Naive thymus-derived CD8-positive, alpha-beta T cell (primary cell): ENCODE data around the gene NPAS3. TPM values are rescaled to one million over a fixed set of nuclear protein-coding genes. Genes with fewer than 3 reads are reported as not detected.

Experiments used
- ATAC-seq, 2 donors: fragments of 150-1000 bp; cut with Tn5 transposase in 1 of 2; sonication (Bioruptor Pico), chemical (Tn5 transposase) in 1 of 2; 1 replicate in 1 of 2; 2 replicates in 1 of 2; pipeline ENCODE4 v1.10.0; 2021; ENCODE audit warnings: mild to moderate bottlenecking in 2 of 2, moderate library complexity in 2 of 2
- POLR2A ChIA-PET: fragments of 350-600 bp; sonication (Branson Sonifier 250); formaldehyde crosslinking; loops from one replicate; lab custom pipeline; 2021; ENCODE audit warnings: antibody characterized with exemption; lab: Charles Lee
- DNase-seq, 10 donors: peaks; one replicate each; pipeline versions ENCODE4 v3.0.0 to v3.0.0-alpha.2; 2020 to 2022
- H3K27ac Mint-ChIP-seq, 10 donors: one replicate each; pipeline ENCODE4 v1.8.0; 2020 to 2022; ENCODE audit warnings: mild to moderate bottlenecking in 10 of 10, mixed read lengths in 10 of 10, moderate library complexity in 4 of 10, inconsistent platforms in 1 of 10
- H3K27me3 Mint-ChIP-seq, 5 donors: one replicate each; pipeline ENCODE4 v1.8.0; 2021 to 2022; ENCODE audit warnings: mixed read lengths in 5 of 5
- H3K36me3 Mint-ChIP-seq, 3 donors: one replicate each; pipeline ENCODE4 v1.8.0; 2020 to 2022; ENCODE audit warnings: mixed read lengths in 3 of 3, mild to moderate bottlenecking in 2 of 3, inconsistent platforms in 1 of 3
- H3K4me1 Mint-ChIP-seq, 4 donors: one replicate each; pipeline ENCODE4 v1.8.0; 2021 to 2022; ENCODE audit warnings: mixed read lengths in 4 of 4
- H3K4me3 Mint-ChIP-seq, 10 donors: one replicate each; pipeline ENCODE4 v1.8.0; 2020 to 2022; ENCODE audit warnings: mild to moderate bottlenecking in 10 of 10, mixed read lengths in 10 of 10, moderate library complexity in 6 of 10, inconsistent platforms in 1 of 10
- H3K9me3 Mint-ChIP-seq, 9 donors: one replicate each; pipeline ENCODE4 v1.8.0; 2020 to 2022; ENCODE audit warnings: mixed read lengths in 9 of 9, mild to moderate bottlenecking in 3 of 9, inconsistent platforms in 1 of 9, moderate library complexity in 1 of 9
- polyA plus RNA-seq, 3 donors: library from polyadenylated mRNA; unstranded; fragments of 300-500 nt; fragmentation: Illumina TruSeq; gene quantifications; one replicate each; pipeline ENCODE4 v1.2.3, GENCODE V29; 2021
- total RNA-seq, 8 experiments: library from RNA in 2 of 8; stranded (reverse) in 2 of 8; gene quantifications; one replicate each; pipeline ENCODE4 v1.2.3 and lab custom pipeline; 2021 to 2026

The NPAS3 gene
- total RNA-seq (not detected), polyA plus RNA-seq (not detected), total RNA-seq (lab: John Stamatoyannopoulos, UW) (0 to 0.14 (median 0) reads per million in 6 experiments)

- Mint-ChIP-seq H3K4me1 (peaks cover 5 to 28% (median 15%) of the 10 kb centered on the region in 4 donors), H3K9me3 (peaks cover 0 to 6% (median 0%) of the 10 kb centered on the region in 9 donors), H3K4me3 (peak within 1 kb of the TSS; percentile 66 to 95 (median 82)), H3K36me3 (peaks cover 0 to 12% (median 9%) of the 10 kb centered on the region in 3 donors), H3K27me3 (peaks cover 35 to 86% (median 59%) of the 10 kb centered on the region in 5 donors), H3K27ac (peak within 1 kb of the TSS in 1 of 10 donors; percentile 78)
- DNase-seq = no peak
- POLR2A ChIA-PET = no interaction called here
- ATAC-seq = peak; percentile 20
Observed at GRCh38 chr14:32938719-32939253, at the start of gene NPAS3. Gene NPAS3 (plus strand): TSS chr14:32938879.

DNA sequence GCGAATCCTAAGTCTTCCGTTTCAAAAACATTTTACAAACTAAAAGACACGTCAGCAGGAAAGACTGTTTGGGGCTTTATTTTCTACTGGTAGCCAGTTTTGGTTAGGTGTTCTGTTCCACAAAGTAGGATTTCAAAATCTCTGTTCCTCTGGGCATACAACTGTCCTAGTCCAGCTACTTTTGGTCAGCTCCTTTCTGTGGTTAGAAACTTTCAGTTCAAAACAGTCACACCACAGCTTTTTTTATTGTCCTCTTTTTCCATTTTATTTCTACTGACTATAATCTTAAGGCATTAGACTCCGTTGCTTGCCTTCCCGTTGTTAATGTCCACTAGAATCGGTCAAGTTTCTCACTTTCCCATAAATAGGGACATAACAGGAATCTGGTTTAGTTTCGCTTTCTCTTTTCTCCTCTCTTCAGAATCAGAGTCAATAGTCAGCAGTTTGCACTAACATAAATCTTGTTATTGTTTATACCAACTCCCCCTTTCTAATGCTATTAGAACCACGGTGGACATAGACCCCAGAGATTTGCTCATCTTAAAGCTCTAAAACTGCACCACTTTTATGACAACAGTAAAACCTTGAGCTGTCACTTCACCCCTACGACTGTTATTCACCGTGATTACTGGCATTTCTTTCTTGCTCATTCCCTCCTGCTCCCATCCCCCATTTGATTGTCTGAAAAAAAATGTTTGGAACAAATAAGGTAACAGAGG, 41.5 kb upstream of the NPAS3 start:
- Mint-ChIP-seq H3K27ac (no peak overlapping the region), H3K36me3 (no peaks in the 10 kb centered on the region), H3K4me1 (peaks cover 0 to 8% (median 5%) of the 10 kb centered on the region in 4 donors), H3K9me3 (peaks cover 0 to 5% (median 0%) of the 10 kb centered on the region in 9 donors), H3K4me3 (peak overlapping the region in 9 of 10 donors; percentile 2 to 69 (median 38)), H3K27me3 (no peaks in the 10 kb centered on the region)
- ATAC-seq = no peak
- DNase-seq = no peak
- POLR2A ChIA-PET = no interaction called here

- Mint-ChIP-seq H3K9me3 (peaks cover 0 to 3% (median 0%) of the 10 kb centered on the region in 9 donors), H3K36me3 (no peaks in the 10 kb centered on the region), H3K4me1 (peaks cover 0 to 8% (median 5%) of the 10 kb centered on the region in 4 donors), H3K27me3 (peaks cover 0 to 5% (median 0%) of the 10 kb centered on the region in 5 donors), H3K4me3 (peak overlapping the region in 3 of 10 donors; percentile 35 to 62 (median 38)), H3K27ac (no peak overlapping the region)
- POLR2A ChIA-PET = no interaction called here
- ATAC-seq (no peak), DNase-seq (no peak)
Observed at GRCh38 chr14:32897698-32898064, 41.0 kb upstream of the NPAS3 start.

GRCh38 chr14:32898876-32899275, 39.8 kb upstream of the NPAS3 start:
- peaks cover 0 to 5% (median 0%) of the 10 kb centered on the region in 5 donors for H3K27me3 Mint-ChIP-seq
- no peak for ATAC-seq
- H3K27ac Mint-ChIP-seq = no peak overlapping the region
- H3K4me1 Mint-ChIP-seq = peaks cover 0 to 8% (median 5%) of the 10 kb centered on the region in 4 donors
- POLR2A ChIA-PET = no interaction called here
- no peaks in the 10 kb centered on the region for H3K36me3 Mint-ChIP-seq
- H3K4me3 Mint-ChIP-seq = no peak overlapping the region
- H3K9me3 Mint-ChIP-seq = peaks cover 0 to 3% (median 0%) of the 10 kb centered on the region in 9 donors
- DNase-seq = no peak

- POLR2A ChIA-PET = no interaction called here
- H3K36me3 Mint-ChIP-seq = no peaks in the 10 kb centered on the region
- H3K27ac Mint-ChIP-seq = no peak overlapping the region
- H3K4me3 Mint-ChIP-seq = no peak overlapping the region
- DNase-seq (no peak), ATAC-seq (no peak)
- H3K4me1 Mint-ChIP-seq = peaks cover 0 to 8% (median 5%) of the 10 kb centered on the region in 4 donors
- peaks cover 0 to 7% (median 0%) of the 10 kb centered on the region in 9 donors for H3K9me3 Mint-ChIP-seq
- H3K27me3 Mint-ChIP-seq = peaks cover 0 to 5% (median 0%) of the 10 kb centered on the region in 5 donors
Observed at GRCh38 chr14:32900547-32900946, 38.1 kb upstream of the NPAS3 start.

DNA sequence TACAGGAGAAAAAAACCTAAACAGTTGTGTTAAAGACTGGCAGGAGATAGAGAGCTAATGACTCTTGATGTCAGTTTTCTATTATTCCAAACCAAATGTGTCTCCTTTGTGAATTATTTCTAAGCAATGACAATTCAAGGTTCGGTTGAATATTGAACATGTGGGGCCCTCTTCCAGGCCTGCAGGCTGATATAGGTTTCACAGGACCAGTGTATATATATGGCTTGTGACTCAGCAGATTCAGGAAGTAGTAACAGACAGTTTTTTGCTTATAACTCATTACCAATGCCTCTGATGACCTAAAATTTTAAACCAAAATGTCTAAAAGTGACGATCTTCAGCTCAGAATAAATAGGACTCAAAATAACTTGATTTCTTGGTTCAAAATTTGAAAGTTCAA, 33.7 kb upstream of the NPAS3 start:
- peaks cover 0 to 15% (median 0%) of the 10 kb centered on the region in 9 donors for H3K9me3 Mint-ChIP-seq
- H3K4me1 Mint-ChIP-seq = no peaks in the 10 kb centered on the region
- H3K27ac Mint-ChIP-seq = no peak overlapping the region
- DNase-seq (no peak), ATAC-seq (no peak)
- no peaks in the 10 kb centered on the region for H3K36me3 Mint-ChIP-seq
- peaks cover 0 to 9% (median 1%) of the 10 kb centered on the region in 5 donors for H3K27me3 Mint-ChIP-seq
- POLR2A ChIA-PET = no interaction called here
- no peak overlapping the region for H3K4me3 Mint-ChIP-seq

DNA sequence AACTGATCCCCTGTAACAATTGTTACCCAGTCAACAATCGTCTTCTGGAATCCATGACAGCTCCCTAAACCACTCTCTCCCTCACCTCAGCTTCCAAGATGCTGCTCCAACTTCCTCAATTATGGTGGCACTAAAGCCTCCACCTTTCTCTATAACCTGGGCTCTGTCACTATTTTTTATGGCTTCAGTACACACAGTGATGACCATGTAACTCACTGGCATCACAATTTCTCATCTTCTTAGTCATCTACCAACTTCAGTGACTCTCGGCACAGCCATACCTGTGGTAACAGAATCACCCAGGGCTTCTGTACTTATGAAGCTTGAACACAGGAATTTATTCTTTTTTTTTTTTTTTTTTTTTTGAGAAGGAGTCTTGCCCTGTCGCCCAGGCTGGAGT, 32.0 kb upstream of the NPAS3 start:
- DNase-seq = no peak
- no peaks in the 10 kb centered on the region for H3K36me3 Mint-ChIP-seq
- peaks cover 0 to 9% (median 2%) of the 10 kb centered on the region in 5 donors for H3K27me3 Mint-ChIP-seq
- no peak overlapping the region for H3K4me3 Mint-ChIP-seq
- POLR2A ChIA-PET = no interaction called here
- peaks cover 0 to 15% (median 1%) of the 10 kb centered on the region in 9 donors for H3K9me3 Mint-ChIP-seq
- H3K27ac Mint-ChIP-seq = no peak overlapping the region
- ATAC-seq = no peak
- no peaks in the 10 kb centered on the region for H3K4me1 Mint-ChIP-seq

- H3K27me3 Mint-ChIP-seq = peaks cover 0 to 4% (median 2%) of the 10 kb centered on the region in 5 donors
- ATAC-seq (no peak), DNase-seq (no peak)
- H3K36me3 Mint-ChIP-seq = no peaks in the 10 kb centered on the region
- H3K4me1 Mint-ChIP-seq = no peaks in the 10 kb centered on the region
- no peak overlapping the region for H3K27ac Mint-ChIP-seq
- peaks cover 0 to 15% (median 1%) of the 10 kb centered on the region in 9 donors for H3K9me3 Mint-ChIP-seq
- POLR2A ChIA-PET = no interaction called here
- no peak overlapping the region for H3K4me3 Mint-ChIP-seq
Observed at GRCh38 chr14:32908196-32909084, 30.2 kb upstream of the NPAS3 start.

GRCh38 chr14:32913725-32914124, 25.0 kb upstream of the NPAS3 start:
- no peak overlapping the region for H3K27ac Mint-ChIP-seq
- POLR2A ChIA-PET = no interaction called here

GRCh38 chr14:32914391-32914790, 24.3 kb upstream of the NPAS3 start:
- ATAC-seq (no peak), DNase-seq (no peak)
- Mint-ChIP-seq H3K36me3 (no peaks in the 10 kb centered on the region), H3K9me3 (peaks cover 0 to 5% (median 0%) of the 10 kb centered on the region in 9 donors), H3K4me1 (no peaks in the 10 kb centered on the region), H3K4me3 (no peak overlapping the region), H3K27ac (no peak overlapping the region), H3K27me3 (peaks cover 0 to 6% (median 0%) of the 10 kb centered on the region in 5 donors)
- POLR2A ChIA-PET = no interaction called here

More at GRCh38 chr14:32913725-32914124, 25.0 kb upstream of the NPAS3 start:
- Mint-ChIP-seq H3K36me3 (no peaks in the 10 kb centered on the region), H3K27me3 (peaks cover 0 to 6% (median 0%) of the 10 kb centered on the region in 5 donors), H3K9me3 (peaks cover 0 to 5% (median 0%) of the 10 kb centered on the region in 9 donors), H3K4me1 (no peaks in the 10 kb centered on the region), H3K4me3 (no peak overlapping the region)
- ATAC-seq = no peak
- no peak for DNase-seq

- Mint-ChIP-seq H3K4me1 (no peaks in the 10 kb centered on the region), H3K36me3 (no peaks in the 10 kb centered on the region), H3K27ac (no peak overlapping the region), H3K27me3 (peaks cover 0 to 6% (median 0%) of the 10 kb centered on the region in 5 donors), H3K4me3 (no peak overlapping the region), H3K9me3 (peaks cover 0 to 17% (median 3%) of the 10 kb centered on the region in 9 donors)
- POLR2A ChIA-PET = no interaction called here
- ATAC-seq (no peak), DNase-seq (no peak)
Observed at GRCh38 chr14:32920696-32921276, 17.9 kb upstream of the NPAS3 start.

DNA sequence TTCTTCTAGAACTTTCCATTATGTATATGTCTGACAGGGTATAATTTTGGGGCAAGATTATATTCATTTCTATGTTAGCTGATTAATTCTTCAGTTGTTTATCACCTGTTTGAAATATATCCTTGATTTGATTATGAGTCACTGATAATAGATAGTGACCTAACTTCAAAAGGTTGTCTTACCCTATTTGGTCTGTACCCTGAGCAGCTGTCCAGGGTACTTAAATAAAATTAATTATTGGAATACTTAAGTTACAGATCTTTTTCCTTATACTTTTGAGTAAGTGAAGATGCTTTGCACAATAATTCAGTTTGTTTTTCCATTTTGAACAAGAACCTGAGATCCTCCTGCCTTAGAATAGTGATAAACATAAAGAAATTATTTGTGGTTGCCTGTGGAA, 13.2 kb upstream of the NPAS3 start:
- H3K9me3 Mint-ChIP-seq = peaks cover 0 to 20% (median 3%) of the 10 kb centered on the region in 9 donors
- no peaks in the 10 kb centered on the region for H3K4me1 Mint-ChIP-seq
- ATAC-seq (no peak), DNase-seq (no peak)
- H3K4me3 Mint-ChIP-seq = no peak overlapping the region
- peaks cover 6 to 12% (median 8%) of the 10 kb centered on the region in 5 donors for H3K27me3 Mint-ChIP-seq
- peaks cover 0 to 4% (median 0%) of the 10 kb centered on the region in 3 donors for H3K36me3 Mint-ChIP-seq
- H3K27ac Mint-ChIP-seq = no peak overlapping the region
- POLR2A ChIA-PET = no interaction called here
